Measurements from ENCODE around the gene STAT3. TPM values are rescaled to one million over a fixed set of nuclear protein-coding genes. Genes with fewer than 3 reads are reported as not detected.
A peak's percentile ranks its signal among the peaks of the same experiment; 100 is the strongest.

STAT3 gene
- total RNA-seq, 4 donors from 2014 or later = 88.4 to 203 (median 130) TPM

GRCh38 chr17:42286411-42287221 lies 101.6 kb downstream of the STAT3 start:
- in situ Hi-C loops (cut with MboI; ENCODE audit: low sequenced_read_pairs in 4 of 4) = no loop called here
- intact Hi-C loops (cut with DNase I; ENCODE audit: low total_unique reads) = loop anchor here (5.0 kb wide), 1 partner anchor 94 kb away; the partner anchor contains the start of gene GHDC
- ATAC-seq (no peak), DNase-seq (peak in 1 of 2 donors; percentile 68)
- H3K27ac ChIP-seq = peak overlapping the region; percentile 81 to 91 (median 86)
- no peaks in the 10 kb centered on the region for H3K27me3 ChIP-seq
- H3K36me3 ChIP-seq = no peaks in the 10 kb centered on the region
- H3K4me3 ChIP-seq = peak overlapping the region in 2 of 4 donors; percentile 65 to 72
- no peaks in the 10 kb centered on the region for H3K9me3 ChIP-seq
- no peak for TF ChIP-seq POLR2A (IDR thresholded peaks at IDR 0.05)
- TF ChIP-seq CTCF (IDR thresholded peaks at IDR 0.05 in 4 of 5, conservative IDR thresholded peaks at IDR 0.05 in 1 of 5) = no peak
- H3K4me1 ChIP-seq = peaks cover 0 to 15% of the 10 kb centered on the region in 2 donors

GRCh38 chr17:42285346-42286050 lies 102.7 kb downstream of the STAT3 start:
- H3K27ac ChIP-seq = peak overlapping the region in 1 of 4 donors; percentile 88
- no peaks in the 10 kb centered on the region for H3K27me3 ChIP-seq
- intact Hi-C loops (cut with DNase I; ENCODE audit: low total_unique reads) = loop anchor here (5.0 kb wide), 1 partner anchor 93 kb away; the partner anchor contains the start of gene GHDC
- DNase-seq (peak in 1 of 2 donors; percentile 6), ATAC-seq (no peak)
- H3K9me3 ChIP-seq = no peaks in the 10 kb centered on the region
- H3K36me3 ChIP-seq = no peaks in the 10 kb centered on the region
- no peak overlapping the region for H3K4me3 ChIP-seq
- peaks cover 0 to 15% of the 10 kb centered on the region in 2 donors for H3K4me1 ChIP-seq
- TF ChIP-seq POLR2A (IDR thresholded peaks at IDR 0.05) = no peak
- no peak for TF ChIP-seq CTCF (IDR thresholded peaks at IDR 0.05 in 4 of 5, conservative IDR thresholded peaks at IDR 0.05 in 1 of 5)
- in situ Hi-C loops (cut with MboI; ENCODE audit: low sequenced_read_pairs in 4 of 4) = no loop called here

GRCh38 chr17:42284566-42284965 lies 103.7 kb downstream of the STAT3 start:
- H3K27ac ChIP-seq = no peak overlapping the region
- H3K36me3 ChIP-seq = no peaks in the 10 kb centered on the region
- TF ChIP-seq POLR2A (IDR thresholded peaks at IDR 0.05) (no peak), CTCF (IDR thresholded peaks at IDR 0.05 in 4 of 5, conservative IDR thresholded peaks at IDR 0.05 in 1 of 5) (no peak)
- H3K4me1 ChIP-seq = peaks cover 0 to 16% of the 10 kb centered on the region in 2 donors
- no peaks in the 10 kb centered on the region for H3K9me3 ChIP-seq
- peak in 1 of 2 donors; percentile 1 for DNase-seq
- no peak overlapping the region for H3K4me3 ChIP-seq
- in situ Hi-C loops (cut with MboI; ENCODE audit: low sequenced_read_pairs in 4 of 4) = no loop called here
- ATAC-seq = no peak
- intact Hi-C loops (cut with DNase I; ENCODE audit: low total_unique reads) = no loop called here
- H3K27me3 ChIP-seq = no peaks in the 10 kb centered on the region

- ATAC-seq = no peak
- intact Hi-C loops (cut with DNase I; ENCODE audit: low total_unique reads) = no loop called here
- no peaks in the 10 kb centered on the region for H3K9me3 ChIP-seq
- no peak overlapping the region for H3K27ac ChIP-seq
- no peak overlapping the region for H3K4me3 ChIP-seq
- in situ Hi-C loops (cut with MboI; ENCODE audit: low sequenced_read_pairs in 4 of 4) = no loop called here
- no peak for TF ChIP-seq POLR2A (IDR thresholded peaks at IDR 0.05)
- TF ChIP-seq CTCF (IDR thresholded peaks at IDR 0.05 in 4 of 5, conservative IDR thresholded peaks at IDR 0.05 in 1 of 5) = no peak
- H3K4me1 ChIP-seq = peaks cover 0 to 20% of the 10 kb centered on the region in 2 donors
- no peaks in the 10 kb centered on the region for H3K27me3 ChIP-seq
- H3K36me3 ChIP-seq = no peaks in the 10 kb centered on the region
- peak in 1 of 2 donors; percentile 8 for DNase-seq
Observed at GRCh38 chr17:42284024-42284369, 104.2 kb downstream of the STAT3 start.
